Heart right ventricle (tissue), 16 donors: ENCODE results near the gene CCNE1. TPM values are rescaled to one million over a fixed set of nuclear protein-coding genes. Genes with fewer than 3 reads are reported as not detected.

Source experiments
- ATAC-seq, 8 donors: fragments of 200-7000 bp; cut with Tn5 transposase; one replicate each; pipeline ENCODE4 v1.9.1; 2020; ENCODE audit warnings: mild to moderate bottlenecking in 8 of 8, moderate library complexity in 8 of 8, moderate number of reproducible peaks in 1 of 8
- DNase-seq, 2 donors: peaks; one replicate each; pipeline ENCODE4 v3.0.0-alpha.2; 2020
- H3K27ac ChIP-seq, 10 donors: fragments of 200-600 bp; sonication (generic) in 2 of 10; one replicate each; pipeline versions ENCODE4 v1.5.0 to v1.8.0; 2020 to 2022; ENCODE audit warnings: mild to moderate bottlenecking in 3 of 10
- H3K27me3 ChIP-seq, 7 donors: fragments of 200-600 bp; one replicate each; pipeline ENCODE4 v1.8.0; 2021 to 2022; ENCODE audit warnings: mild to moderate bottlenecking in 2 of 7
- H3K36me3 ChIP-seq, 9 donors: fragments of 200-600 bp; sonication (generic) in 1 of 9; one replicate each; pipeline versions ENCODE4 v1.5.0 to v1.8.0; 2020 to 2022; ENCODE audit warnings: mild to moderate bottlenecking in 2 of 9
- H3K4me1 ChIP-seq, 9 donors: fragments of 200-600 bp; sonication (generic) in 1 of 9; one replicate each; pipeline versions ENCODE4 v1.5.0 to v1.8.0; 2020 to 2022; ENCODE audit warnings: mild to moderate bottlenecking in 4 of 9
- H3K4me3 ChIP-seq, 10 donors: fragments of 200-600 bp; sonication (generic) in 2 of 10; one replicate each; pipeline versions ENCODE4 v1.5.0 to v1.8.0; 2020 to 2022; ENCODE audit warnings: mild to moderate bottlenecking in 7 of 10, moderate library complexity in 2 of 10
- H3K9me3 ChIP-seq, 11 donors: fragments of 200-600 bp in 10 of 11; sonication (generic) in 2 of 11; one replicate each; pipeline versions ENCODE4 v1.5.0 to v1.8.0; 2013 to 2022; ENCODE audit warnings: mild to moderate bottlenecking in 2 of 11, control low read depth in 1 of 11, moderate library complexity in 1 of 11
- CTCF ChIP-seq, 9 donors: fragments of 200-600 bp; sonication (generic) in 2 of 9; IDR thresholded peaks; one replicate each; pipeline versions ENCODE4 v1.5.0 to v1.8.0; 2021 to 2022; ENCODE audit warnings: antibody characterized with exemption in 9 of 9, mild to moderate bottlenecking in 5 of 9, moderate library complexity in 1 of 9
- WGBS, 2 donors: extraction: QIAGEN DNeasy Blood & Tissue Kit; methylation state at CpG; one replicate each; pipeline ENCODE4 v1.1.7; 2013; ENCODE audit warnings: inconsistent platforms in 1 of 2; 5-methylcytosine and 5-hydroxymethylcytosine counted together
- intact Hi-C, 10 donors: fragments of 100-400 bp; cut with DNase I; formaldehyde crosslinking; loops; one replicate each; pipeline versions ENCODE4 v1.11.1 to v1.14.2; 2022
- polyA plus RNA-seq, 2 donors: library from polyadenylated mRNA; stranded (reverse); fragments of 200-250 nt; gene quantifications; one replicate each; pipeline ENCODE4 v1.2.3, GENCODE V29; 2013
- total RNA-seq, 10 donors: library from RNA; stranded (reverse); fragmentation: NEBNext Ultra II Directional in 3 of 10; extraction: Animal tissue kit (Norgen Biotek cat#: 25700) in 3 of 10; gene quantifications; one replicate each; pipeline versions ENCODE4 v1.2.1 to v1.2.4, GENCODE V29; 2021 to 2023
- donor health status: Arrhythmogenic right ventricular cardiomyopathy.
- donor health status: ischemic (EF 13 %, LVEDD 7.1; RV severe dilation, severe dysfunction).
- donor health status: healthy with polysubstance abuse.
- donor health status: DM: no; HTN: yes; CAD: no.
- donor health status: DM: no; HTN: no; CAD: no.
- donor health status: ischemic (EF 25% LVEDD 6.9; RV normal size, moderate dysfunction).
- donor health status: ischemic (EF 25% LVEDD 5.7; RV mildly dilated, moderate dysfunction).
- donor health status: healthy.
- donor health status: DM: yes; HTN: yes; CAD: no.
- donor health status: Ischemic cardiomyopathy.
- donor health status: ischemic (EF 35%, LVEDD 5.7; RV mildly dilated, moderate dysfunction).
- donor health status: nonischemic (EF 11% LVEDD 7.7; RV severe dilation, severe dysfunction).
- donor health status: DM: yes; HTN: yes; CAD: no.
- donor health status: PGD.
- donor health status: ischemic (EF 29% LVEDD 5.4; RV normal size, mild dysfunction).
- donor health status: nonischemic (EF 23%, LVEDD 6.1; RV moderate dilation, normal function).

The CCNE1 gene
- total and polyA plus RNA-seq, 12 donors: 1.4 to 4.0 (median 2.4) TPM

GRCh38 chr19:29804493-29804892, 7.3 kb upstream of the CCNE1 start:
- no peak for DNase-seq
- 67 to 73% methylated on average over 3 of the region's 3 CpGs for WGBS, 2 donors
- Histone ChIP-seq H3K4me1 (peaks cover 0 to 18% (median 11%) of the 10 kb centered on the region in 9 donors), H3K27me3 (no peaks in the 10 kb centered on the region), H3K36me3 (no peaks in the 10 kb centered on the region), H3K4me3 (no peak overlapping the region), H3K27ac (no peak overlapping the region), H3K9me3 (no peaks in the 10 kb centered on the region)
- no peak for TF ChIP-seq CTCF (IDR thresholded peaks at IDR 0.05)
- ATAC-seq: no peak
- intact Hi-C loops: no loop called here

GRCh38 chr19:29805031-29805965, 6.5 kb upstream of the CCNE1 start:
- no peak for TF ChIP-seq CTCF (IDR thresholded peaks at IDR 0.05)
- peak in 2 of 8 donors; percentile 19 to 30 for ATAC-seq
- Histone ChIP-seq H3K4me1 (peaks cover 0 to 18% (median 11%) of the 10 kb centered on the region in 9 donors), H3K27ac (peak overlapping the region in 1 of 10 donors; percentile 5), H3K4me3 (no peak overlapping the region), H3K36me3 (no peaks in the 10 kb centered on the region), H3K9me3 (no peaks in the 10 kb centered on the region), H3K27me3 (no peaks in the 10 kb centered on the region)
- 66 to 68% methylated on average over 18 of the region's 18 CpGs for WGBS, 2 donors
- intact Hi-C loops: no loop called here
- DNase-seq: no peak

- TF ChIP-seq CTCF (IDR thresholded peaks at IDR 0.05): no peak
- H3K36me3 ChIP-seq: no peaks in the 10 kb centered on the region
- H3K27ac ChIP-seq: peak overlapping the region in 2 of 10 donors; percentile 5 to 14
- H3K27me3 ChIP-seq: no peaks in the 10 kb centered on the region
- DNase-seq (peak; percentile 57 to 77), ATAC-seq (peak; percentile 66 to 88 (median 78))
- no peaks in the 10 kb centered on the region for H3K9me3 ChIP-seq
- H3K4me1 ChIP-seq: peaks cover 4 to 24% (median 12%) of the 10 kb centered on the region in 9 donors
- WGBS, 2 donors: 62 to 67% methylated on average over 10 of the region's 10 CpGs
- H3K4me3 ChIP-seq: no peak overlapping the region
- intact Hi-C loops: no loop called here
Observed at GRCh38 chr19:29806098-29806866, 5.5 kb upstream of the CCNE1 start.

GRCh38 chr19:29807178-29807577, 4.6 kb upstream of the CCNE1 start:
- intact Hi-C loops: no loop called here
- H3K27ac ChIP-seq: no peak overlapping the region
- H3K4me1 ChIP-seq: peaks cover 4 to 24% (median 12%) of the 10 kb centered on the region in 9 donors
- no peak overlapping the region for H3K4me3 ChIP-seq
- ATAC-seq (no peak), DNase-seq (no peak)
- no peaks in the 10 kb centered on the region for H3K27me3 ChIP-seq
- no peaks in the 10 kb centered on the region for H3K36me3 ChIP-seq
- H3K9me3 ChIP-seq: no peaks in the 10 kb centered on the region
- TF ChIP-seq CTCF (IDR thresholded peaks at IDR 0.05): no peak
- 91 to 92% methylated on average over 6 of the region's 6 CpGs for WGBS, 2 donors
